ENCODE results near the gene UPK3BL2.
A peak's percentile ranks its signal among the peaks of the same experiment; 100 is the strongest.
"Not testable (repeated sequence)": the region's sequence is repeated elsewhere in the genome, so short reads cannot be mapped to it uniquely, and the experiment has no call there.

The UPK3BL2 gene

GRCh38 chr7:102514881-102515721 lies 28.4 kb downstream of the UPK3BL2 start:
- not testable (repeated sequence) for H3K27me3 ChIP-seq (ENCODE audit: control insufficient read depth in 3 of 3, insufficient read depth in 3 of 3, low read depth in 1 of 3, low read length in 3 of 3); H3K79me1 ChIP-seq (ENCODE audit: low read depth, low read length)
- WGBS, 2 donors (ENCODE audit: extremely low coverage in 2 of 2, insufficient read length in 2 of 2, insufficient replicate concordance in 1 of 2): no CpG with 5 or more reads among the region's 15 CpGs

GRCh38 chr7:102512642-102513221 lies 30.8 kb downstream of the UPK3BL2 start:
- peak overlapping the region; percentile 76 for H3K4ac ChIP-seq (ENCODE audit: low read length)
- peak overlapping the region in 1 of 2 donors; percentile 36 for H3K4me3 ChIP-seq (ENCODE audit: low read length in 2 of 2)
- H3K27me3 ChIP-seq (ENCODE audit: control insufficient read depth in 3 of 3, insufficient read depth in 3 of 3, low read depth in 1 of 3, low read length in 3 of 3); H3K79me1 ChIP-seq (ENCODE audit: low read depth, low read length); H3K14ac ChIP-seq (ENCODE audit: low read length); H3K36me3 ChIP-seq (replicated peaks in 1 of 2; ENCODE audit: control insufficient read depth in 2 of 2, insufficient read depth in 2 of 2, low read length in 2 of 2); H2BK5ac ChIP-seq (ENCODE audit: low read length); H3K23ac ChIP-seq (ENCODE audit: low read depth, low read length, poor library complexity); H2BK120ac ChIP-seq (ENCODE audit: low read depth, low read length); H2BK15ac ChIP-seq (ENCODE audit: low read length); H4K8ac ChIP-seq (ENCODE audit: low read depth, low read length); H3K4me1 ChIP-seq (ENCODE audit: control insufficient read depth in 2 of 2, insufficient read depth in 1 of 2, low read depth in 1 of 2, low read length in 2 of 2); H3K9me3 ChIP-seq (replicated peaks in 1 of 2; ENCODE audit: control insufficient read depth in 2 of 2, insufficient read depth in 1 of 2, low read depth in 1 of 2, low read length in 2 of 2); H3K4me2 ChIP-seq (ENCODE audit: insufficient read depth, low read length, poor library complexity, severe bottlenecking): not testable (repeated sequence)
- peak overlapping the region; percentile 59 for H2AFZ ChIP-seq (ENCODE audit: low read length)
- H3K18ac ChIP-seq (ENCODE audit: low read length): peak overlapping the region; percentile 94
- no CpG with 5 or more reads among the region's 5 CpGs for WGBS, 2 donors (ENCODE audit: extremely low coverage in 2 of 2, insufficient read length in 2 of 2, insufficient replicate concordance in 1 of 2)
- DNase-seq (ENCODE audit: low spot score): peak; percentile 86
- peak overlapping the region; percentile 79 for H4K91ac ChIP-seq (ENCODE audit: low read depth, low read length, poor library complexity)
- H3K27ac ChIP-seq (replicated peaks; ENCODE audit: low read length): peak overlapping the region; percentile 76
- H2BK12ac ChIP-seq (ENCODE audit: low read length): peak overlapping the region; percentile 99
- H3K9ac ChIP-seq (ENCODE audit: low read depth, low read length, poor library complexity): peak overlapping the region; percentile 72
- H2AK5ac ChIP-seq (ENCODE audit: low read depth, low read length): peak overlapping the region; percentile 84

More at GRCh38 chr7:102514881-102515721, 28.4 kb downstream of the UPK3BL2 start:
- H2BK5ac ChIP-seq (ENCODE audit: low read length); H4K91ac ChIP-seq (ENCODE audit: low read depth, low read length, poor library complexity); DNase-seq (ENCODE audit: low spot score); H2AK5ac ChIP-seq (ENCODE audit: low read depth, low read length); H3K18ac ChIP-seq (ENCODE audit: low read length); H3K4me2 ChIP-seq (ENCODE audit: insufficient read depth, low read length, poor library complexity, severe bottlenecking); H2BK120ac ChIP-seq (ENCODE audit: low read depth, low read length); H3K27ac ChIP-seq (replicated peaks; ENCODE audit: low read length); H3K36me3 ChIP-seq (replicated peaks in 1 of 2; ENCODE audit: control insufficient read depth in 2 of 2, insufficient read depth in 2 of 2, low read length in 2 of 2); H3K23ac ChIP-seq (ENCODE audit: low read depth, low read length, poor library complexity); H3K4me3 ChIP-seq (ENCODE audit: low read length in 2 of 2); H3K9ac ChIP-seq (ENCODE audit: low read depth, low read length, poor library complexity); H3K14ac ChIP-seq (ENCODE audit: low read length); H2BK12ac ChIP-seq (ENCODE audit: low read length); H4K8ac ChIP-seq (ENCODE audit: low read depth, low read length); H2BK15ac ChIP-seq (ENCODE audit: low read length); H3K4me1 ChIP-seq (ENCODE audit: control insufficient read depth in 2 of 2, insufficient read depth in 1 of 2, low read depth in 1 of 2, low read length in 2 of 2); H2AFZ ChIP-seq (ENCODE audit: low read length); H3K4ac ChIP-seq (ENCODE audit: low read length); H3K9me3 ChIP-seq (replicated peaks in 1 of 2; ENCODE audit: control insufficient read depth in 2 of 2, insufficient read depth in 1 of 2, low read depth in 1 of 2, low read length in 2 of 2): not testable (repeated sequence)

- H3K27me3 ChIP-seq (ENCODE audit: control insufficient read depth in 3 of 3, insufficient read depth in 3 of 3, low read depth in 1 of 3, low read length in 3 of 3); H4K91ac ChIP-seq (ENCODE audit: low read depth, low read length, poor library complexity); DNase-seq (ENCODE audit: low spot score); H3K9me3 ChIP-seq (replicated peaks in 1 of 2; ENCODE audit: control insufficient read depth in 2 of 2, insufficient read depth in 1 of 2, low read depth in 1 of 2, low read length in 2 of 2); H3K36me3 ChIP-seq (replicated peaks in 1 of 2; ENCODE audit: control insufficient read depth in 2 of 2, insufficient read depth in 2 of 2, low read length in 2 of 2); H4K8ac ChIP-seq (ENCODE audit: low read depth, low read length); H3K18ac ChIP-seq (ENCODE audit: low read length); H3K27ac ChIP-seq (replicated peaks; ENCODE audit: low read length); H3K23ac ChIP-seq (ENCODE audit: low read depth, low read length, poor library complexity); H2AFZ ChIP-seq (ENCODE audit: low read length); H3K4me2 ChIP-seq (ENCODE audit: insufficient read depth, low read length, poor library complexity, severe bottlenecking); H3K79me1 ChIP-seq (ENCODE audit: low read depth, low read length); H3K4me1 ChIP-seq (ENCODE audit: control insufficient read depth in 2 of 2, insufficient read depth in 1 of 2, low read depth in 1 of 2, low read length in 2 of 2); H2BK5ac ChIP-seq (ENCODE audit: low read length); H3K9ac ChIP-seq (ENCODE audit: low read depth, low read length, poor library complexity); H2AK5ac ChIP-seq (ENCODE audit: low read depth, low read length); H2BK15ac ChIP-seq (ENCODE audit: low read length); H3K4ac ChIP-seq (ENCODE audit: low read length); H3K14ac ChIP-seq (ENCODE audit: low read length); H2BK12ac ChIP-seq (ENCODE audit: low read length); H3K4me3 ChIP-seq (ENCODE audit: low read length in 2 of 2); H2BK120ac ChIP-seq (ENCODE audit: low read depth, low read length): not testable (repeated sequence)
- no CpG with 5 or more reads among the region's 30 CpGs for WGBS, 2 donors (ENCODE audit: extremely low coverage in 2 of 2, insufficient read length in 2 of 2, insufficient replicate concordance in 1 of 2)
Observed at GRCh38 chr7:102511860-102512522, 31.5 kb downstream of the UPK3BL2 start.

GRCh38 chr7:102510575-102510974 lies 32.9 kb downstream of the UPK3BL2 start:
- H2BK15ac ChIP-seq (ENCODE audit: low read length); H3K36me3 ChIP-seq (replicated peaks in 1 of 2; ENCODE audit: control insufficient read depth in 2 of 2, insufficient read depth in 2 of 2, low read length in 2 of 2); H2BK12ac ChIP-seq (ENCODE audit: low read length); H2BK5ac ChIP-seq (ENCODE audit: low read length); H3K4me2 ChIP-seq (ENCODE audit: insufficient read depth, low read length, poor library complexity, severe bottlenecking); H2AK5ac ChIP-seq (ENCODE audit: low read depth, low read length); H3K27ac ChIP-seq (replicated peaks; ENCODE audit: low read length); H3K9ac ChIP-seq (ENCODE audit: low read depth, low read length, poor library complexity); H3K79me1 ChIP-seq (ENCODE audit: low read depth, low read length); H2BK120ac ChIP-seq (ENCODE audit: low read depth, low read length); H3K14ac ChIP-seq (ENCODE audit: low read length); H3K27me3 ChIP-seq (ENCODE audit: control insufficient read depth in 3 of 3, insufficient read depth in 3 of 3, low read depth in 1 of 3, low read length in 3 of 3); H3K23ac ChIP-seq (ENCODE audit: low read depth, low read length, poor library complexity); H3K4ac ChIP-seq (ENCODE audit: low read length); H4K8ac ChIP-seq (ENCODE audit: low read depth, low read length); DNase-seq (ENCODE audit: low spot score); H2AFZ ChIP-seq (ENCODE audit: low read length); H3K4me3 ChIP-seq (ENCODE audit: low read length in 2 of 2); H4K91ac ChIP-seq (ENCODE audit: low read depth, low read length, poor library complexity); H3K18ac ChIP-seq (ENCODE audit: low read length); H3K9me3 ChIP-seq (replicated peaks in 1 of 2; ENCODE audit: control insufficient read depth in 2 of 2, insufficient read depth in 1 of 2, low read depth in 1 of 2, low read length in 2 of 2); H3K4me1 ChIP-seq (ENCODE audit: control insufficient read depth in 2 of 2, insufficient read depth in 1 of 2, low read depth in 1 of 2, low read length in 2 of 2): not testable (repeated sequence)
- WGBS, 2 donors (ENCODE audit: extremely low coverage in 2 of 2, insufficient read length in 2 of 2, insufficient replicate concordance in 1 of 2): no CpG with 5 or more reads among the region's 8 CpGs

Measured in neuronal stem cell (in vitro differentiated cells).